IMR-90 (cell line): ENCODE measurements around the gene GSG1. TPM values are rescaled to one million over a fixed set of nuclear protein-coding genes. Genes with fewer than 3 reads are reported as not detected.

Experiments
- ATAC-seq: fragments of 200-7000 bp; cut with Tn5 transposase; 2 replicates; pipeline ENCODE4 v1.9.1; 2020; ENCODE audit warnings: low read depth, mild to moderate bottlenecking, moderate library complexity
- BruUV-seq: library from RNA; stranded (reverse); fragments of 400-500 nt; replicated peaks from 2 replicates; lab custom pipeline; 2021; lab: Mats Ljungman, UMichigan
- CTCF ChIA-PET: fragments of 300-600 bp; formaldehyde crosslinking; extraction: SDS; loops from one replicate; lab custom pipeline; 2021; ENCODE audit warnings: antibody characterized with exemption; lab: Yijun Ruan, JAX
- POLR2A ChIA-PET: fragments of 300-600 bp; sonication (Branson Sonifier 250); formaldehyde crosslinking; loops from one replicate; lab custom pipeline; 2022; ENCODE audit warnings: antibody characterized with exemption; ENCODE audit not compliant: unreplicated experiment; lab: Charles Lee
- DNase-seq: peaks from one replicate; pipeline ENCODE4 v3.0.0; 2013
- H2AFZ ChIP-seq: replicated peaks from 2 replicates; pipeline ENCODE3; 2013; ENCODE audit warnings: low read length, mild to moderate bottlenecking; ENCODE audit not compliant: poor library complexity
- H2AK5ac ChIP-seq: 2 replicates; pipeline ENCODE4 v1.6.1; 2013; ENCODE audit warnings: low read depth, low read length, inconsistent platforms
- H2AK9ac ChIP-seq: replicated peaks from 2 replicates; pipeline ENCODE3; 2013; ENCODE audit warnings: mild to moderate bottlenecking, low read depth, low read length, moderate library complexity; ENCODE audit not compliant: poor library complexity
- H2BK120ac ChIP-seq: 2 replicates; pipeline ENCODE4 v1.6.1; 2013; ENCODE audit warnings: low read depth, low read length, inconsistent platforms
- H2BK15ac ChIP-seq: 3 replicates; pipeline ENCODE4 v1.6.1; 2013; ENCODE audit warnings: low read depth, low read length, inconsistent platforms
- H2BK20ac ChIP-seq: 2 replicates; pipeline ENCODE4 v1.6.1; 2013; ENCODE audit warnings: low read depth, mild to moderate bottlenecking, inconsistent platforms, low read length, moderate library complexity
- H2BK5ac ChIP-seq: 2 replicates; pipeline ENCODE4 v1.6.1; 2013; ENCODE audit warnings: mild to moderate bottlenecking, low read depth, low read length, inconsistent platforms; ENCODE audit not compliant: poor library complexity, severe bottlenecking
- H3K14ac ChIP-seq: replicated peaks from 2 replicates; pipeline ENCODE4 v1.6.1; 2013; ENCODE audit warnings: low read depth, low read length, inconsistent platforms
- H3K18ac ChIP-seq: 2 replicates; pipeline ENCODE4 v1.6.1; 2013; ENCODE audit warnings: low read depth, low read length, control low read depth
- H3K23ac ChIP-seq: 2 replicates; pipeline ENCODE4 v1.6.1; 2013; ENCODE audit warnings: low read depth, low read length, inconsistent platforms
- H3K27ac ChIP-seq: 2 replicates; pipeline ENCODE4 v1.5.1; 2013; ENCODE audit warnings: mild to moderate bottlenecking, control low read depth, low read length; ENCODE audit not compliant: insufficient read depth
- H3K27me3 ChIP-seq: 2 replicates; pipeline ENCODE4 v1.6.1; 2013; ENCODE audit warnings: low read length; ENCODE audit not compliant: control insufficient read depth, insufficient read depth
- H3K36me3 ChIP-seq: 2 replicates; pipeline ENCODE4 v1.6.1; 2013; ENCODE audit warnings: low read length, mixed read lengths; ENCODE audit not compliant: control insufficient read depth, insufficient read depth
- H3K4ac ChIP-seq: 2 replicates; pipeline ENCODE4 v1.6.1; 2013; ENCODE audit warnings: low read depth, low read length, inconsistent platforms
- H3K4me1 ChIP-seq: 2 replicates; pipeline ENCODE4 v1.6.1; 2013; ENCODE audit warnings: low read length, mixed read lengths; ENCODE audit not compliant: control insufficient read depth, insufficient read depth
- H3K4me2 ChIP-seq: 2 replicates; pipeline ENCODE4 v1.6.1; 2013; ENCODE audit warnings: low read depth, mild to moderate bottlenecking, control low read depth, low read length, moderate library complexity
- H3K4me3 ChIP-seq: 2 replicates; pipeline ENCODE4 v1.5.1; 2013; ENCODE audit warnings: low read depth, mild to moderate bottlenecking, control low read depth, low read length, moderate library complexity; ENCODE audit not compliant: insufficient read depth
- H3K56ac ChIP-seq: 2 replicates; pipeline ENCODE4 v1.6.1; 2013; ENCODE audit warnings: low read length, inconsistent platforms; ENCODE audit not compliant: insufficient read depth; ENCODE audit errors: extremely low read depth
- H3K79me1 ChIP-seq, 2 experiments: 2 replicates each; pipeline ENCODE4 v1.6.1; 2013; ENCODE audit warnings: low read length in 2 of 2, inconsistent platforms in 1 of 2, low read depth in 1 of 2
- H3K9ac ChIP-seq: 2 replicates; pipeline ENCODE4 v1.6.1; 2013; ENCODE audit warnings: low read depth, low read length, control low read depth
- H3K9me1 ChIP-seq: 2 replicates; pipeline ENCODE4 v1.6.1; 2013; ENCODE audit warnings: low read length, inconsistent platforms; ENCODE audit not compliant: insufficient read depth
- H3K9me3 ChIP-seq: 2 replicates; pipeline ENCODE4 v1.6.1; 2013; ENCODE audit warnings: low read length; ENCODE audit not compliant: control insufficient read depth, insufficient read depth
- H4K20me1 ChIP-seq: 2 replicates; pipeline ENCODE4 v1.6.1; 2013; ENCODE audit warnings: low read length, inconsistent platforms; ENCODE audit not compliant: insufficient read depth
- H4K5ac ChIP-seq: 2 replicates; pipeline ENCODE4 v1.6.1; 2013; ENCODE audit warnings: mild to moderate bottlenecking, low read depth, low read length, control low read depth
- H4K8ac ChIP-seq, 2 experiments: 2 replicates each; pipeline ENCODE4 v1.6.1; 2013; ENCODE audit warnings: low read depth in 2 of 2, low read length in 2 of 2, control low read depth in 1 of 2, inconsistent platforms in 1 of 2
- H4K91ac ChIP-seq: 2 replicates; pipeline ENCODE4 v1.6.1; 2013; ENCODE audit warnings: low read depth, low read length, inconsistent platforms; ENCODE audit not compliant: insufficient read depth
- BHLHE40 ChIP-seq: fragments of 150-350 bp; IDR thresholded peaks from 2 replicates; pipeline ENCODE4 v1.6.1; 2016; ENCODE audit warnings: mild to moderate bottlenecking, low read depth, low read length
- CEBPB ChIP-seq: IDR thresholded peaks from 2 replicates; pipeline ENCODE4 v1.6.1; 2012; ENCODE audit warnings: low read depth, low read length, improper control_type of control experiment
- CHD1 ChIP-seq: IDR thresholded peaks from 2 replicates; pipeline ENCODE4 v1.6.1; 2012; ENCODE audit warnings: low read depth, low read length, improper control_type of control experiment
- CTCF ChIP-seq: conservative IDR thresholded peaks from 2 replicates; pipeline ENCODE4 v1.5.1; 2012; ENCODE audit warnings: mild to moderate bottlenecking, low read depth, low read length, improper control_type of control experiment
- FOS ChIP-seq: fragments of 150-350 bp; IDR thresholded peaks from 2 replicates; pipeline ENCODE4 v1.6.1; 2016; ENCODE audit warnings: low read depth, low read length
- MAFK ChIP-seq: IDR thresholded peaks from 2 replicates; pipeline ENCODE4 v1.6.1; 2012; ENCODE audit warnings: low read depth, low read length, improper control_type of control experiment
- MAZ ChIP-seq: IDR thresholded peaks from 2 replicates; pipeline ENCODE4 v1.6.1; 2012; ENCODE audit warnings: low read depth, mild to moderate bottlenecking, low read length, improper control_type of control experiment, moderate library complexity, borderline replicate concordance
- MXI1 ChIP-seq: IDR thresholded peaks from 2 replicates; pipeline ENCODE4 v1.6.1; 2012; ENCODE audit warnings: low read depth, mild to moderate bottlenecking, low read length, moderate library complexity, borderline replicate concordance
- NFE2L2 ChIP-seq: fragments of 150-350 bp; IDR thresholded peaks from 2 replicates; pipeline ENCODE4 v1.6.1; 2016; ENCODE audit warnings: low read depth, mild to moderate bottlenecking, low read length
- POLR2A ChIP-seq: IDR thresholded peaks from 2 replicates; pipeline ENCODE4 v1.6.1; 2012; ENCODE audit warnings: mild to moderate bottlenecking, low read depth, low read length
- RAD21 ChIP-seq: IDR thresholded peaks from 2 replicates; pipeline ENCODE4 v1.6.1; 2012; ENCODE audit warnings: low read length, improper control_type of control experiment
- RCOR1 ChIP-seq: IDR thresholded peaks from 2 replicates; pipeline ENCODE4 v1.6.1; 2012; ENCODE audit warnings: mild to moderate bottlenecking, low read length, improper control_type of control experiment; ENCODE audit not compliant: insufficient replicate concordance
- RFX5 ChIP-seq: IDR thresholded peaks from 2 replicates; pipeline ENCODE4 v1.8.0; 2012; ENCODE audit warnings: low read depth, mild to moderate bottlenecking, low read length, moderate library complexity
- SMC3 ChIP-seq: fragments of 150-350 bp; IDR thresholded peaks from 2 replicates; pipeline ENCODE4 v1.6.1; 2016; ENCODE audit warnings: low read depth, mild to moderate bottlenecking, antibody characterized with exemption, low read length, moderate library complexity
- USF2 ChIP-seq: fragments of 150-350 bp; IDR thresholded peaks from 2 replicates; pipeline ENCODE4 v1.6.1; 2017; ENCODE audit warnings: mild to moderate bottlenecking, antibody characterized with exemption, low read length, low read depth
- WGBS, 2 experiments: methylation state at CpG; one replicate each; pipeline versions ENCODE4 v1.1.5 to v1.1.7; 2013; ENCODE audit warnings: missing lambda C conversion rate in 2 of 2; ENCODE audit not compliant: insufficient read length in 1 of 2; ENCODE audit errors: extremely low coverage in 2 of 2; 5-methylcytosine and 5-hydroxymethylcytosine counted together
- dilution Hi-C: fragments of 300-500 bp; cut with HindIII; formaldehyde crosslinking; loops from one replicate; pipeline ENCODE4 v1.14.3; 2018; ENCODE audit warnings: low sequenced_read_pairs; ENCODE audit not compliant: unreplicated experiment
- in situ Hi-C: fragments of 300-500 bp; cut with MboI; formaldehyde crosslinking; loops from 3 replicates; pipeline ENCODE4 v1.14.3; 2019; ENCODE audit warnings: low sequenced_read_pairs, inconsistent platforms, mixed read lengths
- intact Hi-C: fragments of 100-400 bp; cut with micrococcal nuclease; formaldehyde crosslinking; loops from 2 replicates; pipeline ENCODE4 v1.10.0; 2022
- polyA plus RNA-seq, 3 experiments: library from polyadenylated mRNA; depleted of rRNA; stranded (reverse); fragments of >200 nt; gene quantifications; 2 replicates each; pipeline ENCODE4 v1.2.3, GENCODE V29; 2012; ENCODE audit warnings: low replicate concordance in 1 of 3
- total RNA-seq: library from RNA; depleted of rRNA; stranded (reverse); fragments of >200 nt; gene quantifications from 2 replicates; pipeline ENCODE4 v1.2.3, GENCODE V29; 2012
- TF ChIP-seq, protein P1 (sequence below): fragments of 150-350 bp; IDR thresholded peaks from 2 replicates; pipeline ENCODE4 v1.6.1; 2016; ENCODE audit warnings: low read depth, mild to moderate bottlenecking, low read length, moderate library complexity, borderline replicate concordance

GSG1 gene
- total and polyA plus RNA-seq, 2 of the 4 experiments (the other 2 are of a cell fraction): 1.8 to 2.9 TPM

GRCh38 chr12:13126494-13126893 is 23.0 kb upstream of the GSG1 start:
- in situ Hi-C loops: no loop called here
- CTCF ChIA-PET: no interaction called here
- TF ChIP-seq CEBPB (no peak), RCOR1 (no peak), NFE2L2 (no peak), RFX5 (no peak), BHLHE40 (no peak), FOS (no peak), USF2 (no peak), RAD21 (no peak), CTCF (no peak), SMC3 (no peak), POLR2A (no peak), MXI1 (no peak), CHD1 (no peak), MAFK (no peak), MAZ (no peak)
- TF ChIP-seq, protein P1, sequence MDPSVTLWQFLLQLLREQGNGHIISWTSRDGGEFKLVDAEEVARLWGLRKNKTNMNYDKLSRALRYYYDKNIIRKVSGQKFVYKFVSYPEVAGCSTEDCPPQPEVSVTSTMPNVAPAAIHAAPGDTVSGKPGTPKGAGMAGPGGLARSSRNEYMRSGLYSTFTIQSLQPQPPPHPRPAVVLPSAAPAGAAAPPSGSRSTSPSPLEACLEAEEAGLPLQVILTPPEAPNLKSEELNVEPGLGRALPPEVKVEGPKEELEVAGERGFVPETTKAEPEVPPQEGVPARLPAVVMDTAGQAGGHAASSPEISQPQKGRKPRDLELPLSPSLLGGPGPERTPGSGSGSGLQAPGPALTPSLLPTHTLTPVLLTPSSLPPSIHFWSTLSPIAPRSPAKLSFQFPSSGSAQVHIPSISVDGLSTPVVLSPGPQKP: no peak
- H3K27me3 ChIP-seq: no peaks in the 10 kb centered on the region
- no TSS peak for BruUV-seq
- no peak overlapping the region for H3K4ac ChIP-seq
- H2BK5ac ChIP-seq: no peak overlapping the region
- H3K79me1 ChIP-seq: no peaks in the 10 kb centered on the region
- ATAC-seq (no peak), DNase-seq (no peak)
- 100% methylated on average over 1 of the region's 3 CpGs; no CpG with 5 or more reads in 1 of the 2 experiments for WGBS, 2 experiments
- no peak overlapping the region for H3K4me2 ChIP-seq
- no peaks in the 10 kb centered on the region for H4K20me1 ChIP-seq
- intact Hi-C loops: no loop called here
- no peak overlapping the region for H2AK5ac ChIP-seq
- H3K27ac ChIP-seq: no peak overlapping the region
- no peak overlapping the region for H3K4me3 ChIP-seq
- no peak overlapping the region for H3K18ac ChIP-seq
- dilution Hi-C loops: no loop called here
- no peak overlapping the region for H2BK15ac ChIP-seq
- H2AK9ac ChIP-seq: no peak overlapping the region
- H4K91ac ChIP-seq: no peak overlapping the region
- no peak overlapping the region for H2BK120ac ChIP-seq
- peaks cover 10% of the 10 kb centered on the region for H3K4me1 ChIP-seq
- H3K56ac ChIP-seq: no peak overlapping the region
- H2AFZ ChIP-seq: no peak overlapping the region
- H2BK20ac ChIP-seq: no peak overlapping the region
- no peaks in the 10 kb centered on the region for H3K36me3 ChIP-seq
- no peak overlapping the region for H3K23ac ChIP-seq
- peaks cover 11% of the 10 kb centered on the region for H3K9me1 ChIP-seq
- H4K8ac ChIP-seq: no peak overlapping the region
- H4K5ac ChIP-seq: no peak overlapping the region
- no peaks in the 10 kb centered on the region for H3K9me3 ChIP-seq
- no peak overlapping the region for H3K14ac ChIP-seq
- H3K9ac ChIP-seq: no peak overlapping the region
- POLR2A ChIA-PET: no interaction called here
